GM23248 (cell line): ENCODE results near the gene SLC15A5.

ENCODE experiments used
- EZH2 ChIP-seq: fragments of 200-600 bp; sonication (generic); IDR thresholded peaks from 2 replicates; pipeline ENCODE4 v1.6.1; 2018; ENCODE audit warnings: antibody characterized with exemption, mild to moderate bottlenecking; ENCODE audit not compliant: insufficient read depth, poor library complexity, severe bottlenecking
- EZH2phosphoT487 ChIP-seq: fragments of 200-600 bp; sonication (generic); IDR thresholded peaks from 2 replicates; pipeline ENCODE4 v1.6.1; 2018; ENCODE audit warnings: antibody characterized with exemption, moderate library complexity, mild to moderate bottlenecking, low read depth; ENCODE audit not compliant: insufficient read depth

- TF ChIP-seq EZH2phosphoT487, result no peak
- TF ChIP-seq EZH2, result no peak
These were observed 23.3 kb upstream of the SLC15A5 start for GRCh38 chr12:16300736-16301135.
